ENCODE results near the gene CPA1.

GRCh38 chr7:130358471-130358870 lies 21.8 kb upstream of the CPA1 start:
- TF ChIP-seq POLR2A (IDR thresholded peaks at IDR 0.05; ENCODE audit: low read length) (no peak), GATA1 (IDR thresholded peaks at IDR 0.05; ENCODE audit: low read depth, low read length) (no peak)
